Cerebellar nuclear complex (tissue), 1 donor: ENCODE data around the gene CACNG4.

Experiments
- DNase-seq, 2 experiments: peaks; one replicate each; lab custom pipeline; 2025; lab: John Stamatoyannopoulos, UW

Gene CACNG4

DNA sequence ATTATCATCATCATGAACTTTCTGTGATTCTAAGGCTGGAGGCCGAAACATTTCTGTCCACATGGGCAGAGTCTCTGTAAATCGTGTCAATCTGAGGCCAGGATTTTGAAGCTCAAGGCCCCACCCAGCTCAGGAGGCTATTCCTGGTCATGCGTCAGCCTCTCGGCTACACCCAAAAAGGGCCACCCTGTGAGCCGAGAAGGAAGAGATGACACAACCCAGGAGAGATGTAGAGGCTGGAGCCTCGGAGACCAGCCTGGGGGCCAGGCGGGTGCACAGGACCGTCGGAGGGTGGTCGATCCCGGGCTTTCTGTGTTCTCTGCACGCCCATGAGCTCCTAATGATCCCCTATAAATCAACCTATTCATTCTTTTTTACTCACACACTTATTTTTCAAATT is 78.8 kb downstream of the CACNG4 start:
- DNase-seq, result no peak

DNA sequence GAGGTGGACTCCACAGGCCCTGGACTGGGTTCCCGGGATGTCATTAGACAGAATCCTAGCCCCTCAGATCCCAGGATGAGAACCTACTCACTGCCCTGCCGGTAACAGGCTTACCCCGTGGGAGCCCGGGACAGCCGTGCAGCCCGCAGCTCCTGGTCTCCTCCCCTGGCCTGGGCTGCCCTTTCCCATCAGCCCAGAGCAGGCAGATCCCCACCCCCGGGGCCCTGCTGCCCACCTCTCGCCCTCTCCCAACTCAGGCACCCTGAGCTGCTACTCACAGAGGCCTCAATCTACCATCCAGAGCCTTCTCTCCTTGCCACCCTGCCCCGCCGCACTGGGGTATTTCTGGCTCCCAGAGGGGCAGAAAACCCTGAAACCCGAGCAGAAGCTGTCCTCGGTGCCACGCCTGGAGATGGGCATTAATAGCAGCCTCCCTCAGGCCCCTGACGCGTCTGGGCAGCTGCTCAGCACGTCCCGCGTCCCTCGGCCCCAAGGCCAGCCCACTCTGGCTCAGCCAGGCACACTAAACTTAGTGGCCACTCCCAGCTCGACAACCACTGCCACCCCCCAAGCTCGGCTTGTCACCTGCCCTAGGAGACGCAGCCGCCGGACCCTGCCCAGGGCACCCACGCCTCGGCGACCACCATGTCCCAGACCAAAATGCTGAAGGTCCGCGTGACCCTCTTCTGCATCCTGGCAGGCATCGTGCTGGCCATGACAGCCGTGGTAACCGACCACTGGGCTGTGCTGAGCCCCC is 79.7 kb downstream of the CACNG4 start, which contains the start of gene CACNG1:
TSS of gene CACNG1 (plus strand) at position 539 of the 757 bp plus-strand sequence. CDS start at position 646, 107 bp downstream.
- DNase-seq, result no peak

DNA sequence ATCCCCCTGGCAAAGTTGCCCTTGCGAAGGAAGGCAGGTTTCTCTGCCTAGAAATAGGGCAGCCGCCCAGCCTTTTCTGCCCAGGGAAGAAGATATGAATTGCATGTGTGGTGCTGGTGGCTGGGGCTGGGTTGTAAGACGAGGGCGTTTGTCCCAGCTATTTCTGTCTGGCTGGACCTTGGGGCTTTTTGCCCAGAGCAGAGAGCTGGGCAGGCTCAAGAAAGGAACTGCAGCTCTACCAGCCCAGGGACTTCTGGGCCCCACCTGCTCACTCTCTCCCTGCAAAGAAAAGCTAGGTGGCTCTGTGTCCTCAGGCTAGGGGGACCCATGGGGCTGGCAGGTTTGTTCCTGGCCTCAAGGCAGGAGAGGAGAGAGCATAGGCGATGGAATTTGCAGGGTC is 80.4 kb downstream of the CACNG4 start:
- no peak for DNase-seq

DNA sequence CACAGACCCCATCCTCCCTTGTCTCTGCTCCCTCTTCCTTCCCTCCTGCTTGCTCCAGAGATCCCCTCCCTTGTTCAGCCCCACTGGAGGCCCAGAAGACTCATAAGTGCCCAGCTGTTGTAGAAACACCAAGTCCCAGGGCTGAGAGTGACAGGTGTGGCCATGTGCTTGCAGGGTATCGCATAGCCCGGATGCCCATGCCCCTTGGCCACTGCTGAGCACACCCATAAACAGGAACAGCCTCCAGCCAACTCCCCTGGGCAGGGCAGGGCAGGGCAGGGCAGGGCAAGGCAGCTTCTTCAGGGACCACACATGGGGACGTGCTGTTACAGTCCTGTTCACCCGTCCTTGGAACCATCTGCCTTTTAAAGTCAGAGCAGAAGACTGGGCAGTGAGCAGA is 81.9 kb downstream of the CACNG4 start:
- no peak for DNase-seq

DNA sequence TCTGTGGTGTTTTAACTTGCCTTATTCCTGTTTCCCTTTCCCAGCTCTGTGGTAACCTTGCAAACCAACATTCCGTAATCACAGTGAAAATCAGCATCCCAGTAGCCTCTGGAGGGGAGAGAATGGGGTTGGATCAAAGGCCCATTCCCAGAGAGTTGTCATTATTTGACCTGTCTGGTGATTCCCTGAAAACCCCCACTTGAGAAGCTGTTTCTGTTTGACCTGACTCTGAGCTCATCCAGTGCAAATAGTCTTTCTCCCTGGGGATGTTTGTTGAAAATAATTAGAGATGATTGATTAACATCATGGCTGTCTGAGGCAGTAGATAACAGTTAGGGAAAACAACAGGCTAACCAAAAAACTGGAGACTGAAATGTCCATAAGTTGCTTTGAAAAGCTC is 82.9 kb downstream of the CACNG4 start:
- no peak for DNase-seq

DNA sequence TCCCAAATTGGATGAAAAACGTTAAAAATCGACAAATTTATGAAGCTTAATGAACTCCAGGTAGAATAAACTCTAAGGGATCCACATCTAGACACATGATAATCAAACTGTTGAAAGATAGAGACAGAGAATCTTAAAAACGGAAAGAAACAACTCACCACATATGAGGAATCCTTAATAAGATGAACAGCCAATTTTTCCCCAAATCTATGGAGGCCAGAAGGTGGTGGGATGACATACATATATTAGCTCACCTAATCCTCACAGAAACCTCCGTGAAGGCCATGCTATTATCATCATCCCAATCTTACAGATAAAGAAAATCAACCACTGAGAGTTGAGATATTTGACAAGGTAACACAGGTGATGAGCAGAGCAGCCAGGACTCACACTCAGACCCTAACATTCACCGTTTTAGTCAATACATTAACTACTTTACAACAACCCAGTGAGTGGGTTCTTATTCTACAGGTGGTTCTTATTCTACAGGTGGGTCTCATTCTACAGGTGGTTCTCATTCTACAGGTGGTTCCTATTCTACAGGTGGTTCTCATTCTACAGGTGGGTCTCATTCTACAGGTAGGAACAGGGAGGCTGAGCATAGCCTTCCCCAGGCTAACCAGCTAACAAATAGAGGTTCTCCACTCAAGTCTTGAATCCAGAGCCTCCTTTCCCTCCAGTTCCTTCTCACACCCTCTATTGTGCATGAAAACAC is 84.7 kb downstream of the CACNG4 start:
- DNase-seq, result no peak

DNA sequence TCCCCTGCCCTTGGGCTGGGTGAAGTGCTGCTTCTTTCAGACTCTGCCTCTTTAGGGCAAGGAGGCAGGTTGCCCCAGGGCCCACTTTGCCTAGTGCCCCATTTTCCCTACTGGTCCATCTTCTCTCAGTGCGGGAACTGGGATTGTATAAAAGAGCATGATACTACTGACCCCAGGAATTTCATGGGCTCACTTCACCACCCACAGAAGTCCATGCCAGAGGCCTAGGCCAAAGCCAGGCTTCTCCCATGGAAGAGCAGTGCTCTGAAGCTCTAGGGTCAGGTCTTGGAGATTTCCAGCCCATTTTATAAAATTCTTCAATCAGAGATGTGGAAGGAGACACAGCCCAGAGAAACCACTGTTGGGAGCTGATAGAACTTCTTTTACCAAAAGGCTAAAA is 85.6 kb downstream of the CACNG4 start:
- DNase-seq, result no peak

DNA sequence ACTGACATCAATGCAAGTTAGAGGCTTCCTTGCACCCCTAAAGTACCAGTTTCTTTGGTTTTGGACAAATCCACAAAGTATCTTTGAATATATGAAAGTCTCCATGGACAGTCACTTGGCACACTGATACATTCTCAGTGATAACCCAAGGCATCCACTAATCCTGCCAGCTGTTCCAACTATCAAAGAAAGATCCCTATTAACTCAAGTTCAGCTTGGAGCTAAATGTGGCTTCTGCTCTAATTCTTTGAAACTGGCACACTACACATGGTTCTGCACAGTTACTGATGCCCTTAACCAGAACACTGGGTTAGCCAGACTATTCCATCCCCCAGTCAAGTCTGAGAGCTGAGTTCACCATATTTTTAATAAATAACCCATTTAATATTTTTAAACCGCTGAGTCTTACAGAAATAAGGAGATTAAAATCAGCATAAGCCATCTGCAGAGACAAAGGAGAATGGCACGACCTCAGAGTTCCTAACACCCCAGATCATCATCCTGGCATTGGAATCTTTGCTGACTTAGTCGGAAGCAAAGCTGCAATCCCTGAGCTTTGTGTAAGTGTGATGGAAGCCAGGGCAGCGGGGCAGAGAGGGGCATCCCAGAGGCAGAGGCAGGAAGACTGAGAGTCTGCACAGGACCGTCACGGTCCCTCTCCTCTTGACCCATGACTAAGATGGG is 86.1 kb downstream of the CACNG4 start:
- no peak for DNase-seq

DNA sequence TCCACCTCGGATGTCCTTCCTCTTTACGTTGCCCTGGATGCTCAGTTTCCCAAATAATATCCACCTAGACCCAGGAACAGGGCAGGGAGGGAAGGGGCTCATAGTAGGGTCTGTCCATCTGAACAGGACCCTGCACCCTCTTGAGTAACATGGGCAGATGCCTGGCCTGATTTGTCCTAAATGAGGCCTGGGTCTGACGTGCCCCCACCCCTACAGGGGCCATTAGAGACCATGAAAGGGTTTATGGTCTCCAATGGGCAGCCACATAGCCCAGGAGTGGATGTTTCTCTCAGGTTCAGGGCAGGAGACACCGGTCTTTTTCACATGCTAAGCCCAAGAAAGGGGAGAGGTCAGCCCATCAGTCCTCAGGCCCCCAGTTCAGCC is 86.6 kb downstream of the CACNG4 start:
- no peak for DNase-seq

DNA sequence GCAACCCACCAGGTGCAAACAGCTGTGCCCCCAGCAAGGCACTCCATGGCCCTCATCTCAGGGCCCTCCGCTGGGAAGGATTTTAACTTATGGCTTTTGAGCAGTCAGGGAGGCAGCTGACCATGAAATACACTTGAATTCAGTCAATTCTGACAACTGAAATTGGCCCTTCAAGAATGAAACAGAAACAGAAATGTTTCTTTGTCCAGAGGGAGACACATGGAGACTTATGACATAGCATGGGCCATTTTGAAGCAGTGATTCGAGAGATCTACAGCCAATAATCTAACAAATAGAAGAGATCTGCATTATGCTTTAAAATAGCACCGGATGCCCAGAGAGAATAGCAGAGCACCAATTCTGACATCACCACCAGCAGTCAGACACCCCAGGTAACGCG is 87.3 kb downstream of the CACNG4 start:
- no peak for DNase-seq

DNA sequence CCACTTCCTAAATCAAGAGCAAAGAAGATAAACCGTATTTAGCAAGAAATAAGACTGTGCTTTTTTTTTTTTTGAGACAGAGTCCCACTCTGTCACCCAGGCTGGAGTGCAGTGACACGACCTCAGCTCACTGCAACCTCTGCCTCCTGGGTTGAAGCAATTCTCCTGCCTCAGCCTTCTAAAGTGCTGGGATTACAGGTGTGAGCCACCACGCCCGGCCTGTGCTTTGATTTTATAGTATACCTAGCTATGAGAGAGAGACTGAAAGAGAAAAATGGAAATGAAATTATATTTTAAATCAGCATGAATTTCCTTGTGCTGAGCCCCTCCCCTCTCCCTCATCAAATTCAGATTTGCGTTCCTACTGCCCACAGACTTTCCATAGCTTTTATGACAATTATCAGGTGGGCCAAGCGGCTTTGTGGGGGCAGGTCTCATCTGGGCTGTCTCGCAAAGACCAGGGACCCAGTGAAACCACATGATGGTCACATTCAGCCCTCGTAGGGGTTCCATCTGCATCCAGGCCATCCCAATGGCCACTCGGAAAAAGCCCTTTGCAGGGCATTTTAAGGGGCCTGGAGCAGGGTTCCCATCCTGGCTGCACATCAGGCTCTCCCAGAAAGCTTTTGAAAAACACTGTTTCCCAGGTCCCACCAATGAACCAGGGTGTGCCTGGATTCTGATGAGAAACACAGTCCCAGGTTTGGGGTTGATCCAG is 88.4 kb downstream of the CACNG4 start:
- no peak for DNase-seq

DNA sequence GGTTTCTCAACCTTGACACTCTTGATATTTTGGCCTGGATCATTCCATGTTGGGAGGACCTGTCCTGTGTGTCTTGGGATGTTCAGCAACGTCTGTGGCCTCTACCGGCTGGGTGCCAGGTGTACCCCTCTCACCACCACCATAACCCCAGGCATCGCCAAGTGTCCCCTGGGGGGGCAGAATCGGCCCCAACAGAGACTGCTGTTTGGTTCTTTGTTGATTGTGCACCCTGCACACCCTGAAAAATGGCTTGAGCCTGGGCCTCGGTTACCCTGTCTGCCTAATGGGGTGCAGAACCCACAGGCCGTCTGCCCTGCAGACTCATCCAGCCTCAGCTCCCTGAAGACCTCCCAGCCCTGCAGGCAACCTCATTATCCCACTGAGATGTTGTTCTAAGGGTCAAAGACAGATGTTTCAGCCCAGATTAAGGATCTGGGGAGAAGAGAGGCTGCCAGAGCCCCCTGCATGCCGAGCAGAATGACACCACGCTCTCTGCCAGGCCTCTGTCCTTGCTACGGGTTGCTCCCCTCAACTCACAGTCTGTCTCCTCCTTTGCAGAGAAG is 89.0 kb downstream of the CACNG4 start:
- DNase-seq, result no peak

DNA sequence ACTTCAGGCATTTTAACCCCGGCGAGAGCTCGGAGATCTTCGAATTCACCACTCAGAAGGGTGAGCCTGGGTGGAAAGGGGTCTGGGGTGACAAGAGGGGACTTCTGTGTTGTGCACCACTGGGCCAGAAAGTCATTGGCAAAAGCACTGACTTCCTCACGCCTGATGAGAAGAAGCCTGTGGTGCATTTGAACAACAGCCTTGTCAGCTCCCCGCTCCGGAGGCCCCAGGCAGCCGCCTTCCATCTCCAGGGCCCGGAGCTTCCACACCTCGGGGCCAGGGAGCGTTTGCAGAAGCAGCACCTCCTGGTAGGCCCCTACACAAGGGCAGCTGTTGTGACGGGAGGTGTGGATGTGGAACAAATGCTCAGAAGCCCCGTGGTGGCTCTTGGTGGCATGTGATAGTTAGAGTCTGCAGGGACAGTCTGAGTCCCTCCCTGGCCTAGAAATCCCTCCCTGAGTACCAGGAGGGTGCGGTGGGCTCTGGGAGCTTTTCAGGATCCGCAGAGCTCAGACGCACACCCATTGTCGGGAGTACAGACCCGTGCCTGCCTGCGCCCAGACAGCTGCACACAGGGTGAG is 89.6 kb downstream of the CACNG4 start:
- DNase-seq, result no peak

DNA sequence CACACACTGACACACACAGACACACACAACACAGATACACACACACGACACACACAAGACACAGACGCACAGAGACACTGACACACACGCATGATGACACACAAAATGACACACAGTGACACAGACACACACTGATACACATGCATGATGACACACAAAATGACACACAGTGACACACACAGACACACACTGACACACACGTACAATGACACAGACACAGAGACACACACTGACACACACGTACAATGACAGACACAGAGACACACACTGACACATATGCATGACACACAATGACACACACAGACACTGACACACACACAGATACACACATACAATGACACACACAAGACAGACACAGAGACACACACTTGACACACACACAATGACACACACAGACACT is 90.1 kb downstream of the CACNG4 start:
- DNase-seq, result no peak

DNA sequence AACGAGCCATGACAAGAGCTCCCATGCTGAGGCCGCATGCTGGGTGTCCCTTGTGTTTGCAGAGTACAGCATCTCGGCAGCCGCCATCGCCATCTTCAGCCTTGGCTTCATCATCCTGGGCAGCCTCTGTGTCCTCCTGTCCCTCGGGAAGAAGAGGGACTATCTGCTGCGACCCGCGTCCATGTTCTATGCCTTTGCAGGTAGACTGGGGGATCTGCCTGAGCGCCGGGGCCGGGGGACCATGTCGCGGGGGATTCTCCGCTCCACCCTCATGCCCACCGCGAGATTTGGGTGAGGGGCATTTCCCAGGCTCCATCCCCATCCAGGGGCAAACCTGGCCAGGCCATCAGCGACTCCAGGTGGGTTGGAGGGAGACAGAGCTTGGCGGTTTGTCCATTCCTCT is 90.5 kb downstream of the CACNG4 start:
- DNase-seq, result no peak

DNA sequence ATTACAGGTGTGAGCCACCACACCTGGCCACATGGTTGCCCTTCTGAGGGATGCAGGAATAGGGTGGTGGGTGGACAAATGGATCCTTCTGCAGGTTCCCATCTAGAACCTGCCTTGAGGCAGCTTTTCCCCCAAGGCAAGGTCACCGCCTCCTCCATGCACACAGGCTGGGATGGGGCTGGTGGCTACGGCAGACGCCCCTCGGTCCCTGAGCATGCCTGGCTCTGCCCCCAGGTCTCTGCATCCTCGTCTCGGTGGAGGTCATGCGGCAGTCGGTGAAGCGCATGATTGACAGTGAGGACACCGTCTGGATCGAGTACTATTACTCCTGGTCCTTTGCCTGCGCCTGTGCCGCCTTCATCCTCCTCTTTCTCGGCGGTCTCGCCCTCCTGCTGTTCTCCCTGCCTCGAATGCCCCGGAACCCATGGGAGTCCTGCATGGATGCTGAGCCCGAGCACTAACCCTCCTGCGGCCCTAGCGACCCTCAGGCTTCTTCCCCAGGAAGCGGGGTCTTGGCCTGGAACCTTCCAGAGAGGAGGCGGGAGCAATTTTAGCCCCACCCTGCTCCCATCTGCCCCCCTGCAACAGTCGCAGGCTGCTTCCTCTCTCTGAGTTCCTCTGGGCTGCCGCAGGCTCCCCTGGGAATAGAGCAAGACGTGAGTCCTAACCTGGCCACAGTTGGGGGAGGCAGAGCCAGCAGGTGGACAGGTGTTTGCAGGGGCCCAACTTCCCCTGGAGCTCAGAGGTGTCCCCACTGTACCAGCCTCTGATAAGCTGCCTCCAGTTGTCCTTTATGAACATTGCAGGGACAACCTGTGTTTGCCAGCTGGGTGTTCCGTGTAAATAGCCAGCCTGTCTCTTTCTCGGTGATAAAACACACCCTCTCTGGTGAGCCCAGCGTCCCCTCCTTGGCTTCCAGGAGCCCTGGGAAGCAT is 91.6 kb downstream of the CACNG4 start:
- DNase-seq, result no peak

DNA sequence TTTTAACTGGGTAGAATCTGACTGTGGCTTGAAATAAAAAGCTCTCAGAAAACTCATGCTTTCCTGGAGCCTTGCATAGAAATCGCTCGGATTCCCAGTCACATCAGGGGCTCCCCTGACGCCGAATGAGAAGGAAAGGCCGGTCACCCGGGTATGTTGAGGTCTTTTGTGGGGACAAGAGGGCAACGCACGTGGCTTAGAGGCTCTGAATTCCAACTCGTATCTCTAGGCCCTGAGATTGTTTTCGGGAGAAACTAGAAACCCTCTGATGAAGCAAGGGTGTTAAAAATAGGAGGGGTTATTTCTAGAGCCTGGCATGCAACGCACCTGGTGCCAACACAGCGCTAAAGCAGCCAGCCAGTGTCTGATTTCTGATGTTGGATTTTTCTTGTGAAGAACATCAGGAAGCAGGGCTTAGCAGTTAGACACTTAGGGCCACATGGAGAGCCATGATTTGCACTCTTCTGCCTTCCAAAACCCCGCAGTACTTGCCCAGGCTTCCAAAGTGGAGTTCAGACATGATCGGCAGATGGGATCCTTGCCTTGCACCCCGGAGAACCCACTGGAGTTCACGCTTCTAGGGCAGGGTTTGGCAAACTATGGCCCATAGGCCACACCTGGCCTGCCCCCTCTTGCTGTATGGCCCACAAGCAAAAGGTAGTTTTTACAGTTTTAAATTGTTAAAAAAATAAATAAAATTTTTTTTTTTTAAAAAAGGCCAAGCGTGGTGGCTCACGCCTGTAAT is 92.4 kb downstream of the CACNG4 start:
- no peak for DNase-seq

DNA sequence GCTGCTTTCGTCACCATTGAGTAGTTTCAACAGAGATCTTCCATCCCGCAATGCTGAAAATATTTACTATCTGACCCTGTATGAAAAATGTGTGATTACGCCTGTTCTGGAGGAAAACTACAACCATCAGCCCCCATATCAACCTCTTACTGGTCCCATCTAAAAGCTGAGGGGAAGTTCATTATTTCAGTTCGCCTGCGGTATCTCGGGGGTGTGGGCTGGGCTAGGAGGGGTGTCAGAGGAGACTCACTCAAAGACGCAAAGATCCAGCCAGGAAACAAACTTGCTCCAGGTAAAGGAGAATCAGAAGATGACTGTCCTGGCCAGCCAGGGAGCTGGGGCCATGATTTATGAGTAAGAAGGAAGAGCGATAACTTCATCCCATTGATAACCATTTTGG is 93.5 kb downstream of the CACNG4 start:
- no peak for DNase-seq

DNA sequence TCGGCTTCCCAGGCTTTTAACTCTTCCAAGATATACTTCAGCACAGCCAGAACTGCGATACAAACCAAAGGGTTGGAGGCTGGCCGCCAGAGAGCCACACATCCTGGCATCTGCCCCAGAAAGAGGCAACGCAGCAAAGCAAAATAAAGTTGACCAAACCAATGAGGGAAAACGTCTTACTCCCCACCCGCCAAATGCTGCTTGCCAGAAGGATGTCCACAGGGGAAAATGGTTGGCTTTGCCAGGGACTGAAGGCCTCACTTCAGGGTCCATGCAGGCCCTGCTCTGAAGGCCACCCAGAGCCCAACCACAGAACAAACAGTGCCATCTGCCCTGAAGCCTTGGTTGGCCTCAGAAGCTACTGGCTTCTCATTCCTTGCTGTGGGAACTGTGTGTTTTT is 94.9 kb downstream of the CACNG4 start:
- no peak for DNase-seq

DNA sequence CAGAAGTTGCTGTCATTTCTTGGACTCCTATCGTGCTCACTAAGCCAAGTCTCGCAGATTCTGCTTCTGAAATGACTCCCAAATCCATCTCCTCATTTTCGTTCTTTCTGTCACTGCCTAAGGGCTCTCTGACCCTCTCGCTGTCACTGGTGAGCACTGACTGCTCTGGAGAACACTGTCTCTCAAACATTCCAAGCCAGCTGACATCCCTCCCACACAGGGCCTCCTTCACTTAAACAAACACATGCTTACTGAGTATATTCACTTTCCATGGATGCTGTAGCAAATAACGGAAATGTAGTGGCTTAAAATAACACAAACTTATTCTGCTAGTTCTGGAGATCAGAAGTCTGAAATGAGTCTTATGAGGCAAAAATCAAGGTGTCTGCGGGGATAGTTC is 98.6 kb downstream of the CACNG4 start:
- no peak for DNase-seq
